AG09309 (cell line): Measurements from ENCODE around the gene RAB2B.

Source experiments
- DNase-seq: peaks from one replicate; pipeline ENCODE4 v3.0.0-alpha.2; 2010; ENCODE audit warnings: low read depth
- H3K4me3 ChIP-seq: 2 replicates; pipeline ENCODE4 v1.5.1; 2011; ENCODE audit warnings: mild to moderate bottlenecking, low read depth, low read length, moderate library complexity; ENCODE audit not compliant: control insufficient read depth
- TF ChIP-seq, protein P1 (sequence below): IDR thresholded peaks from 2 replicates; pipeline ENCODE4 v1.5.1; 2011; ENCODE audit warnings: mild to moderate bottlenecking, low read depth, low read length, inconsistent platforms; ENCODE audit not compliant: insufficient read depth, control insufficient read depth; ENCODE audit errors: missing control alignments

Gene RAB2B

DNA sequence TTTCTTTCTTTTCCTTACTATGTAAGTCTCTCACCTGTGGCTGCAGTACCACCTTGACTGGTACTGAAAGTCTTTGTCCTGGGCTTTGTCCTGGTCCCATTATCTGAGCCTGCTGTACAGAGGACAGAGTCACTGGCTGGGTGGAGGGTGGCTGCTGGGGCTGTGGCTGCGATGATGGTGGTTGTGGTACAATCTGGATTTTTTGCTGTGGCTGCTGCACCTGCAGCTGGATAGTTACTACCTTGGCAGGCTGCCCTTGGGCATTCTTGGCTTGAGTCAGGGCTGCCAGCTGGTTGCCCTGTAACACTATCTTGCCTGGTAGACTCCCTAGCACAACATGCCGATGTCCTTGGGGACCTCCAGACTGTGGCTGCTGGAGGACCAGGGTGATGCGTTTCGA, 47.8 kb downstream of the RAB2B start:
- H3K4me3 ChIP-seq, result no peak overlapping the region
- TF ChIP-seq, protein P1, sequence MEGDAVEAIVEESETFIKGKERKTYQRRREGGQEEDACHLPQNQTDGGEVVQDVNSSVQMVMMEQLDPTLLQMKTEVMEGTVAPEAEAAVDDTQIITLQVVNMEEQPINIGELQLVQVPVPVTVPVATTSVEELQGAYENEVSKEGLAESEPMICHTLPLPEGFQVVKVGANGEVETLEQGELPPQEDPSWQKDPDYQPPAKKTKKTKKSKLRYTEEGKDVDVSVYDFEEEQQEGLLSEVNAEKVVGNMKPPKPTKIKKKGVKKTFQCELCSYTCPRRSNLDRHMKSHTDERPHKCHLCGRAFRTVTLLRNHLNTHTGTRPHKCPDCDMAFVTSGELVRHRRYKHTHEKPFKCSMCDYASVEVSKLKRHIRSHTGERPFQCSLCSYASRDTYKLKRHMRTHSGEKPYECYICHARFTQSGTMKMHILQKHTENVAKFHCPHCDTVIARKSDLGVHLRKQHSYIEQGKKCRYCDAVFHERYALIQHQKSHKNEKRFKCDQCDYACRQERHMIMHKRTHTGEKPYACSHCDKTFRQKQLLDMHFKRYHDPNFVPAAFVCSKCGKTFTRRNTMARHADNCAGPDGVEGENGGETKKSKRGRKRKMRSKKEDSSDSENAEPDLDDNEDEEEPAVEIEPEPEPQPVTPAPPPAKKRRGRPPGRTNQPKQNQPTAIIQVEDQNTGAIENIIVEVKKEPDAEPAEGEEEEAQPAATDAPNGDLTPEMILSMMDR, result no peak
- DNase-seq, result no peak

DNA sequence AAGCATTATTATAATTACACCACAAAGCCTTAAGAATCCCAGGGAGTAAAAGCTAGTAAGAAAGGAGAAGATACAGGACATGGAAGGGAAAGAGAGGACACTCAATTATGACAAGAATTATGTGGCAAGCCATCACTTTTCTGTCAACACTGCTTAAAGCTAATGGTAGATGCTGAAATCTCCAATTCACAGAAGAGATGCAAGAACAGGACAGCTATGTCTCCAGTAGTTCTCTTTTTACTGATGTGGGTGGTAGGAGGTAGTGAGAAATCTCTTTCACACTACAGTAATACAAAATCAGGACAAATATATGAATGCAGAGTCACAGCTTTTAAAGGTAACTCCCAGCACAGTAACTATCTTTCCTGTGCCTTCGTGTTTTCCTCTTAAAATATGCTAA, 50.1 kb downstream of the RAB2B start:
- TF ChIP-seq, protein P1, result no peak
- no peak overlapping the region for H3K4me3 ChIP-seq
- DNase-seq, result no peak

DNA sequence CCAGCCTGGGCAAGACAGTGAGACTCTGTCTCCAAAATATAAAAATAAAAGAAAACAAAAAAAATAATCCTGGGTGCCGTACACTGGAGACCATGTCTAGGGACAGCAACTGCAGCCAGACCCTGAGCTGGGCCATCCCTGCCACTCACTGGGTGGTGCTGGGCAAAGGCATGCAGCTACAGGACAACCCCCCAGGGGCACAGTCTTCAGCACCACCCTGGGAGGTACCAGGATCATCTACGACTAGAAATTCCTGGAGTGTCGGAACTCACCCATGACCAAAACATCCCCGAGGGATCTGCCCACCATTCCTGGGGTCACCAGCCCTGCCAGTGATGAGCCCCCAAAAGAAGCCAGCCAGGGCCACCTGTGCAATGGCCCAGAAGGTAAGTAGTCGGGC, 57.2 kb downstream of the RAB2B start:
- TF ChIP-seq, protein P1, result no peak
- DNase-seq, result no peak

DNA sequence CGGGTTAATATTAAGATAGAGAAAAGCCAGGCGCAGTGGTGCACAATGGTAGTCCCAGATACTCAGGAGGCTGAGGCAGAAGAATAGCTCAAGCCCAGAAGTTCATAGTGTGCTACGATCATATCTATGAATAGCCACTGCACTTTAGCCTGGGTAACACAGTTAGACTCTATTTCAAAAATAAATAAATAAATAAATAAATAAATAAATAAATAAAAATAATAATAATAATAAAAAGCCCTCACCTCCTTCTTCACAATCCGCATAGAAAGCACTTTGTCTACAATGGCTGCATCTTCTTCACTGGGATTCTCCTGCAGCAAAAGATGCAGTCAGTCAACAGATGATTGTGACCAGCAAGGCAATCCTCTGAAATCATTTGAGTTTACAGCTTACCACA, 61.4 kb downstream of the RAB2B start:
- TF ChIP-seq, protein P1, result no peak
- DNase-seq, result no peak
- H3K4me3 ChIP-seq, result no peak overlapping the region

More for the DNA sequence above, 57.2 kb downstream of the RAB2B start:
- no peak overlapping the region for H3K4me3 ChIP-seq

DNA sequence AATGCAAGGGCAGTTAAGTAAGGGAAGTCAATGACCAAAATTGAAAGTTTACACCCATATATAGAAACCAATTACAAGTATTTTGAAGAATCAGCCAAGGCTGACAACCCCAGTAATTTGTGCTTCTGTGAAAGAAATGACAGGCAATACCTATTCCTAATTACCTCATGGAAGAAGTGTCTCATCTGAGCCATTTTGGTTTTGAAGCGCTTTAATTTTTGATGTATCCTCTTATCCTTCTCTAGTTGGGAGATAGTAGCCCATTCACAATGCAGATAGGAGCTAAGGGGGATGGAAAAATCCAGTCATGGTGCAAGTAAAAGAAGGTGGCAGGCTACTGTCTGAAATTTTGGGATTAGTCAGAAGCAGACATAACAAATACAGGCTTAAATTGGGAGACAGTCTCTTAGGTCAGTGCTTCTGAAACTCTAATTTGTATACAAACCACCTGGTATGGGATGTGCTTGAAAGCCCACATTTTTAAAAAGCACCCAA, 62.6 kb downstream of the RAB2B start:
- DNase-seq, result no peak
- TF ChIP-seq, protein P1, result no peak
- H3K4me3 ChIP-seq, result no peak overlapping the region
